Stimulated activated CD4-positive, alpha-beta T cell treated with anti-CD3 and anti-CD28 coated beads, Interleukin-15, amount 100 ng/mL, for 48 hours (primary cell): ENCODE results near the gene AOAH.

ENCODE experiments used
- DNase-seq, 2 donors: peaks; one replicate each; pipeline ENCODE4 v3.0.0-alpha.2; 2020; ENCODE audit warnings: low read depth in 2 of 2

AOAH gene

DNA sequence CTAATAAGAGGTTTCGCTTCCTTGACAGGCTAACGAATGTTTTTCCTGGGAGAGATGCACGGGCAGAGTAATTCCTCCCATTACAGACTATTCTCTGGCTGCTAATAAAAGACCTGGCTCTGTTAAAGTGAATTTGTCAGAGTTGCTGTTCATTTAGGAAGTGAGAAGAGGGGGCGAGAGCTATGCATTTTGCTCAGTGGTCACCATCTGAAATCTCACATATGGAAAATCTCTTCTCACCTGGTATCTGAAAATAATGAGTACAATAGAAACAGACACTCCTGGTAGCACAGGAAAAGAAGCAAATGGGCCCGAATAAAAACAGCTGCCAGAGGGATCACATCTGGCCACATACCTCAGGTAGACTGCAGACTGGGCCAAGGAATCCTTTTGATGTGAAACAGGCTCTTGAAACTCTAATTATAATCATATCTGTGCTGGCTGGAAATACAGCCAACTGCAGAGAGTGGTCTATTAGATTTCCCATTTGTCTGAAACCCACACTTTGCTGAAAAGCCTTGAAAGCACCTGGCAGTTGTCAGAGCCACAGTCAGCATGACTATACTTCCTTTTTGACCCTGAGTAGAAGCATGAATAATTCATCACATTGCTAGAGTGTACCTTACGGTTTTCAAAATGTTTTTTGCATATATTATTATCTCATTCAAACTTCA is 33.6 kb downstream of the AOAH start:
- DNase-seq: no peak

DNA sequence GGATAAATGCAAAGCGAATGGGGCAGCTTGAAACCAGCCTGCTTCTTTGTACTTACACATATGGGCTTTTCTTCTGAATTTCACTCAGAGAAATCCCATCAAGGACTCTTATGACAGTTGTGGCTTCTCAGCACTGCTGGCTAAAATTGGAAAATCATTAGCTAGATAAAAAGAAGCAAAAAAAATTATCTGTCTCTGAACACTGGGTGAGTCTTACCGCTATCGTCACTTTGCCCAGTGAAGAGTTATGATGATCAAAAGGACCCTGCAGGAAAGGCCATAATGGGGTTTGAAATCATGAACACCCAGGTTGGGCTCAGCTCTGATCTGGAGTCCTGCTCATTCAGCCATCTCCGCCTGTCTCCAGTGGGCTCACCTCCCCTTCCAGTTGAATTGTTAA is 34.3 kb downstream of the AOAH start:
- no peak for DNase-seq

DNA sequence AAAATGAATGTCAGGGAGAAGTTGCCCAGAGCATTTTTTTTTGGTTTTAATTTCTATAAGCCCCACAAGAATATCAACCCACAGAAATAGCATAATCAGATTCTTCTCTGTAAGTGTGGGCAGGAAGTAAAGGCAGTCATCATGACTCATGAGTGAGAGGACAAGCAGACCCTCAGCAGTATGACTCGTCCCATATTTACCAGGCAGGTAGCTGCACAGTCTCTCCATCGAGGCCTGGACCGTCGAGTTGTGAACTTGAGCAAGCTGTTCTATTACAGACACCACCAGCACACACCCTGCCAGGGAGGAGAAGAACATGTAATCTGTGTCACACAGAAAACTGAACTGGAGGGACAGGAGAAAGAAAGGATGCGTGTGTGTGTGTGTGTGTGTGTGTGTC is 37.8 kb downstream of the AOAH start:
- DNase-seq: peak; percentile 35 to 53

DNA sequence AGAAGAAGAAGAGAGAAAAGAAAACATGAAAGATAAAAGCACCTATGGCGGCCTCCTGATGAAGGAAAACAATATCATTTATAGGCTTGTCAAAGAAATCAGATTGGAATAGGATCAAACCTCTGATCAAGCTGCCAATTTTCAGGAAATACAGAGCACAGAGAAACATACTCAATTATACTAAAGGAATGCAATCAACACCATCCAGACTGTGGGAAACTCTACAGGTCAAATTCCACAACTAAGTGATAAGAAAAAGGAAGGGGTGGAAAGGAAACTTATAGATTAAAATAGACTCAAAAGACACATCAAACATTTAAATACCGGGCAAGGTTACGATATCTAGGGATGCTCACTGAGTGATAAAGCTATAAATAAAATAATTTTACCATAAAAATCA is 39.3 kb downstream of the AOAH start:
- DNase-seq: no peak

DNA sequence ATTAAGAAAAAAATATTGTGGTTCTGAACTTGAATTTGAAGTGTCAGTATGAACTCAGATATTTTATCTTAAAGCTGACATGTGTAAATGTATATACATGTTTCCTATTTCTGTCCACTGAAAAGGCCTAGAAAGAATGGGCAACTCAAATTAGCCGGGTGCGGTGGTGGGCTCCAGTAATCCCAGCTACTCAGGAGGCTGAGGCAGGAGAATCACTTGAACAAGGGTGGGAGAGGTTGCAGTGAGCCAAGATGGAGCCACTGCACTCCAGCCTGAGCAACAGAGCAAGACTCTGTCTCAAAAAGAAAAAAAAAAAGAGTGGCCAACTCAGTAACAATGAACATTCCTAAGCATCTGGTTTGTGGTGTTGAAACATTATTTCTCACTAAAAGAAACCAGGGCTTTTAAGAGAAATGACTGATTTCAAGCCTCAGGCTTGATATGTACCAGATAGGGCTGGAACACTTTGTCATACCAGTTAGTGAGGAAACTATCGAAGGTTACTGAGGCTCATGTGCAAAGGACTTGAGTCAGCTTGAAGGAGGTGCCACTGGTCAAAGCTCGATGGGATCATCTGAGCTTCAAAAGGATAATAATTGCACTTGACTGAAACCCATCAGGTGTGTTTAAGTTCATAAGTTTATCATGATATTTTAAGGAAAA is 40.5 kb downstream of the AOAH start:
- DNase-seq: no peak

DNA sequence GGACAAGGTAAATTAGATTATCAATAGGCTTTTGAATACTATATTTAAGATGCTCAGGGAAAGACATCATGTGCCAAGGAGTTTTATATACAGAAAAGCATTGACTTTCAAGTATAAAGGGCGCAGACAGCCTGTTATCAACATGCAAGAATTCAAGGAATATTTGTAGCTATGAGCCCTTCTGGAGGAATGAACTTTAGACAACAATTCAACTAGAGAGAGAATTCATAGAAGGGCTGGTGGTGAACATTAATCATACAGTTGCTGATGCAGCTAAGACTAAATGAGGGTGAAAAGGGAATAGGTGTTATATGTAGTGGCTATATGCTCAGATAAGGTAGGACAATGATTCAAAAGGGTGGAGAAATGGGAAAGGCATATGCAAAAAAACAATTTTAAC is 41.2 kb downstream of the AOAH start:
- DNase-seq: no peak

DNA sequence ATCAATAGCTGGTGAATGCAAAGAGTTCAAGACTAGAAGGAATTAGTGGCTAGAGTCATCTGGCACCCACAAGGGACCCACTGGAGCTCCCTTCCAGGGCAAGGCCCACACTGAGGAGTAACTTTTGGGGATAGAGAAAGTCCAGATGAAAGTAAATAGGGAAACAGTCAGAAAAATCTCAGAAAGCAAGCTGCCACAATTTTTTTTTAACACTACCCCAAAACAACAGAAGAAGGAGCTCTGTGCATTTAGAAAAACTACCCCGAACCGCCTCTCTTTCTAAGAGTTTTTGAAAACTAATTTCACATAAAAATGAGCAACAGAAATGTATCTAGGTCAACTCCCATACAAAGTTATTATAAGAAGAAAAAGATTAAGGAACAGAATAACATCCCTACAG is 42.2 kb downstream of the AOAH start:
- DNase-seq: no peak

DNA sequence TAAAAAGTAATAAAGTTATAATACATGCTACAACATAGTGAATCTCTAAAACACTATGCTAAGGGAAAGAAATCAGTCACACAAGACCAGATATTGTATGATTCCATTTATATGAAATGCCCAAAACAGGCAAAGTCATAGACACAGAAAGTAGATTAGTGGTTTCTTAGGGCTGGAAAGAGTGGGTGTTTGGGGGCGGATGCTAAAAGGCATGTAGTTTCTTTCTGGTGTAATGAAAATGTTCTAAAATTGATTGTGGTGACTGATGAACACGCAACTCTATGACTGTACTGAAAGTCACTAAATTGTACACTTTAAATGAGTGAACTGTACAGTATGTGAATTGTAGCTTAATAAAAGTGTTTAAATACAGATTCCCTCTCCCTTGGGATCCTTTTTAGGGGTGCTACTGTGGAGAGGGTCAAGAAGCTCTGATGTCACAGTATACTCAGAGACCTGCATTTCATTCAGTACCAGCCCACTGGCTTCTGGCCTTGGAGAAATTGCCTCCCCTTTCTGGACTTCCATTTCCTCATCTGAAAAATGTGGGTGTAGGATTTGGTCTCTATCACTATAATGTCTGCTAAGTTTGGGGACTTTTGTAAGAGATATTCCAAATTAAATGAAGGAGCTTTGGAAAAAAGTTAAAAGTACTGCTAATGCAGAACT is 46.4 kb downstream of the AOAH start:
- DNase-seq: peak; percentile 60 to 70

DNA sequence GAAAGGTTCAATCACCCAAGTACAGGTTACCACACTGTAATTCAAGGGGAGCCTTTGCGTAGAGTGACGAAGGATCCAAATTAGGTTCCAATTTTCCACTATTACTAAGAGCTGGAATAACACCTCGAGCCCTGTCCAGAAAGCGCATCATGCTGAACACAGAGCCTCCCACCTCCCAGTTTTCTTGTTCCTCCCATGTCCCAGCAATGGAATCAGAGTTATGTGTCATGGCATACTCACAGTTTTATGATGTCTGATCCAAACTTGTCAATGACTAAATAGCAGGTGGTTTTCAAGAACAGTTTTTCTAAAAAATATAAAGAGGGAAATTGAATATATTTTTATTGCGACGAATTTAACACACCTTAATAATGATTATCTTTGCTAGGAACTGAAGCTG is 50.6 kb downstream of the AOAH start:
- no peak for DNase-seq

DNA sequence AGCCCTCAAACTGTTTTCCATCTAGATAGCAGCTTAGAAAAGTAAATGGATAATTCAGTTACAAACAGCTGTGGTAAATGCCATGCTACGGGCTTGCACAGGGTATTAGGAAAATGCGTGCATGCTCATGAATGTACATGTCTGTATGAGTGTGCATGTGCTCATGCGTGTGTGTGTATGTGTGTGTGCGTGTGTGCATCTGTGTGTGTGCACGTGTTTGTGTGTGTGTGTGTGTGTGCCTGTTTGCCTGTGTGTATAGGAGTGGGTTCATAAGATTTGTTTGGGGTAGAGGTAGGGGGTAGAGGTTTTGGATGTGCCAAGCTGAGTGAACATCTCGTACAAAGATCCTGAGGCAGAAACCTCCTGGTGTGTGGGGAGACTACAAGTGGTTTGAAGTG is 52.9 kb downstream of the AOAH start:
- DNase-seq: no peak

DNA sequence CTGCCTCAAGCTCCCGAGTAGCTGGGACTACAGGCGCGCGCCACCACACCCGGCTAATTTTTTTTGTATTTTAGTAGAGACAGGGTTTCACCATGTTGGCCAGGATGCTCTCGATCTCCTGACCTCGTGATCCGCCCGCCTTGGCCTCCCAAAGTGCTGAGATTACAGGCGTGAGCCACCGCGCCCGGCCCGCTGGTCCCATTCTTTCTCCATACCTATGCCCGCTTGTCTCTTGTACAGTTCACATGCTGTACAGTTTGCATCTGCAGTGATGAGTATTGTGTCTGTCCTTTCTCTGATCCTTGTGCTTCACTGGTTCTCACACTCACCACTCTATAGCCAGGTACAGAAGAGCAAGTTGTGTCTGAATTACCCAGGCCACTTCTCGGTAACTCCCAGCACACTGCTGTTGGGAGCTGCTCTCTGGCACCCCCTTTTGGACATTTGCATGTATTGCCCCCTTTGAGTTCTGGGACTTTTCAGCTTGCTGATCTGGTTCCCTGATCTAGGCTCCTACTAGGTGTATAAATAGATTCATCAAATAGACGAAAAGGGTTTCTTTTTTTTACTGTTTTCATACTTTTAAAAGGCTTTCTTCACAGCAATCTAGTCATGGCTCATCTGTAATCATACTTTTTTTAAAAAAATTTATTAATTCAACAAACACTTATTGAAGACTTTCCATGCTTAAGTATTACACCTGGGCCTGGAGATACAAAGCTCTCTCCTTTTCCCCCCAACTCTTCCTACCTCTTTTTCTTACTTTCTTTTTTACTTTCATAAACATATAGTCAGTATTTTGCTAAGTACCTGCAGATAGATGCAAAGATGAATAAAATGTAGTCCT is 53.5 kb downstream of the AOAH start:
- DNase-seq: peak; percentile 45 to 51

DNA sequence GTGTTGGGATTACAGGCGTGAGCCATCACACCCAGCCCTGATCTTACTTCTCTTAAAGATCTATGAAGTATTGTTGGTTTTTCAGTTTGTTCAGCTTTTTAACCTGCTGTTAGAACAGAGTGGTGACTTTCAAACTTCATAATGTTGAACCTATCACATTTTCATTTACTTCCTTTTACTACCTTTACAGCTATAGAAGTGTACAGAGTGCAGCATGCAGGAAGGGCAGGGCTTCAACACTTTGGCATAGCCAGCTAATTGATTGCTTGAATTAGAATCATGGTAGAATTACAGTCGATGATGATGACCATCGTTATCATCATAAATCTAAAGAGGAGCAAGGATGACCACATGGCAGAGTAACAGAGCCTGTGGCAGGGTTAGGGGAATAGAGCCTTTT is 55.5 kb downstream of the AOAH start:
- DNase-seq: no peak

DNA sequence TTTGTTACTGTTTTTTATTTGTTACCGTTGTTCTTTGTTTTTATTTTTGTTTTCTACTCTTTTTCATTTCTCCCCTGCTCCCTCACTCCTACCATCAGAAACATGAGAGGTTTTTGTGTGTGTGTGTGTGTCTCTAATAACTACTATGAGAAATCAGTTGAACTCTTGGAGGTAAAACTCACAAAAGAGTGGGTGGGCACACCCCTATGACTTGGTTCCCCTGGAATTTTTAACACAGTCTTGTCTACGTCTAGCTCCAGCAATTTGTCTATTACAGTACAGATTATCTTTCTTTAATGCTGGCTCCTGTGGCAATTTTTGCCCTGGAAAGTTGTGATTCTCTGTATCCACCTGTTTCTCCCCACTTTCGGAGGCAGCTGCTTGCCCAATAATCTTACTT is 56.2 kb downstream of the AOAH start:
- DNase-seq: no peak

DNA sequence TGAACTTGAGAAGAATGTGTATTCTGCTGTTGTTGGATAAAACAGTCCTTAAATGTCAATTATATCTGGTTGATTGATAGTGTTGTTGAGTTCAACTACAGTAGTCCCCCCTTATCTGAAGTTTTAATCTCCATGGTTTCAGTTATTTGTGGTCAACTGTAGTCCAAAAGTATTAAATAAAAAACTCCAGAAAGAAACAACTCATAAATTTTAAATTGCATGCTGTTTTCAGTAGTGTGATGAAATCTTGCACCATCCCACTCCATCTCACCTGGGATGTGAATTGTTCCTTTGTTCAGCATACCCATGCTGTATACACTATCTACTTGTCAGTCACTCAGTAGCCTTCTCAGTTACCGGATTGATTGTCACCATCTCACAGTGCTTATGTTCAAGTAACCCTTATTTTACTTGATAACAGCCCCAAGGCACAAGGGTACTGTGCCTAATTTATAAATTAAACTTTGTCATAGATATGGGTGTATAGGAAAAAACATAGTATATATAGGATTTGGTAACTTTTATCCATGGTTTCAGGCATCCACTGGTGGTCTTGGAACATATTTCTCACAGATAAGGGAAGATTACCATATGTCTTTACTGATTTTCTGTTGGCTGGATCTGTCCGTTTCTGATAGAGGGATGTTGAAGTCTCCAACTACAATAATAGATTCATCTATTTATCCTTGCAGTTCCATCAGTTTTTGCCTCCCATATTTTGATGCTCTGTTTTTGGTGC is 57.1 kb downstream of the AOAH start:
- DNase-seq: no peak

DNA sequence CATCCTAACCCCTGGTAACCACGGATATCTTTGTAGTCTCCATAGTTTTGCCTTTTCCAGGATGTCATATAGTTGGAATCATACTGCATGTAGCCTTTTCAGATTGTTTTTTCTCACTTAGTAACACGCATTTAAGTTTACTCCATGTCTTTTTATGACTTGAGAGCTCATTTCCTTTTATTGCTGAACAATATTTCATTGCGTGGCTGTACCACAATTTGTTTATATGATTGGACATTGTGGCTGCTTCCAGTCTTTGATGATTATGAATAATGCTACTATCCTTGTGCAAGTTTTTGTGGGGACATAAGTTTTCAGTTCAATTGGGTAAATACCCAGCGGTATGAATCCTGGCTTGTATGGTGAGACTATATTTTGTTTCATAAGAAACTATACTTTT is 60.8 kb downstream of the AOAH start:
- no peak for DNase-seq

DNA sequence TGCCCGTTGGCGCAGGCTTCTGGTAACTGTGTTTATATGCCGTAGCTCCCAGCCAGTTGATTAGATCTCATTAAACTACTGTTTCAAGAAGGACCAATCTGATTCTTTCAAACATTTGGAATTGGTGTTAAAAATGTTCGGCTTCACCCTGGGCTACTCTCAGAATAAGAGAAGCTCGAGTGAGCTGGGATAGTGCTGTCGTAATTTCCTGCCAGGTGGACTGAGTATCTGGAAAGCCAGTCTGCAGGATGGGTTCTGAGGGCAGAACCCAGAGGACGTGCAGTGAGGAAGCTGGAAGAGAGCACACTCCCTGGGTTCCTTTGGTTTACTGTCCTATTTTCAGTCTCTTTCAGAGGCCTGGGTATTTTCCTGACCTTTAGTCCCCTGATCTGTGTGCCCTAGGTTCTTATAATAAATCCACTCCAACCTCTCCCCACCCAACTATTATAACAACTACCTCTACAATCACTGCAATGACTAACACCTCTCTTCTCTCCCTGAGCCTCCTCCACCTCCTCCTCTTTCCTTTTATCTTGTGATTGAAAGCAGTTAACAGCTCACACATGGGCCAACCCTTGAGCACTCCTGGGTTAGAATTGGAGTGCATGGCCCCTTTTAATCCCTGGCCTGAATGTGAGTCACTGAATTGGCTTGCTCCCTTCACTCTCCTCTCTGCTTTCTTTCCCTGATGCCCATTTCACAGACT is 63.0 kb downstream of the AOAH start:
- no peak for DNase-seq

DNA sequence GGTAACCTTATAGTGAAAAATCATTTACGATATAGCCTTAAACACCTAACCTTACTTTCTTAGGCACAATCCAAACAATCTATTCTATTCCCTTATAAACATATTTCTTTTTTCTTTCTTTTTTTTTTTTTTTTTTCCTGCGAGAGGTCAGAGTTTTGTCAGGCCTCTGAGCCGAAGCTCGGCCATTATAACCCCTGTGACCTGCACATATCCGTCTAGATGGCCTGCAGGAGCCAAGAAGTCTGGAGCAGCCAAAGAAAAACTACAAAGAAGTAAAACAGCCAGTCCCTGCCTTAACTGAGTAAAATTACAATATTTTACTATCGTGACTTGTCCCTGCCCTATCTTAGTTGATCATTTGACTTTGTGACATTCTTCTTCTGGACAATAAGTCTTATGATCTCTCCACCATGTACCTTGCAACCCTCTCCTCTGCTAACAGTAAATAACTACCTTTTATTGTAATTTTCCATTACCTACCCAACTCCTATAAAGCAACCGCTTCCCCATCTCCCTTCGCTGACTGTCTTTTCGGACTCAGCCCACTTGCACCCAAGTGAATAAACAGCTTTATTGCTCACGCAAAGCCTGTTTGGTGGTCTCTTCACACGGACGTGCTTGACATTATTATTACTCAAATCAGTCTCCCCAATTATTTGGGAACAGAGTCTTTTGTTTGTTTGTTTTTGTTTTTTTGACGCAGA is 64.5 kb downstream of the AOAH start:
- no peak for DNase-seq

DNA sequence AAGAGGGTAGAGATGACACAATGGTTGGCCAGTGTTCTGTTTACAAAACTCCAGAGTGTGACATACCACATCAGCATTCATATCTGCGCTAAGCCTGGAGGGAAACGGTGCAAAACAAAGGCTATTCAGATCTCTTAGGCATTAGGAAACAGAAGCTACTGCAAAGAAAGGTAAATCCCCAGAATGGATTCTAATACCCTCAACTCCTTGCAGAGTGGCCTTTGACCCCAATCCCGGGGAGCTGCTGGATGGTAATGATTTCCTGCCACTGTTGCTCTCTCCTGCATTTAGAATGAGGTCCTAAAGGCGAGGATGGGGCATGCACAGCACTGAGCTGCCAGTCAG is 65.2 kb downstream of the AOAH start:
- no peak for DNase-seq

DNA sequence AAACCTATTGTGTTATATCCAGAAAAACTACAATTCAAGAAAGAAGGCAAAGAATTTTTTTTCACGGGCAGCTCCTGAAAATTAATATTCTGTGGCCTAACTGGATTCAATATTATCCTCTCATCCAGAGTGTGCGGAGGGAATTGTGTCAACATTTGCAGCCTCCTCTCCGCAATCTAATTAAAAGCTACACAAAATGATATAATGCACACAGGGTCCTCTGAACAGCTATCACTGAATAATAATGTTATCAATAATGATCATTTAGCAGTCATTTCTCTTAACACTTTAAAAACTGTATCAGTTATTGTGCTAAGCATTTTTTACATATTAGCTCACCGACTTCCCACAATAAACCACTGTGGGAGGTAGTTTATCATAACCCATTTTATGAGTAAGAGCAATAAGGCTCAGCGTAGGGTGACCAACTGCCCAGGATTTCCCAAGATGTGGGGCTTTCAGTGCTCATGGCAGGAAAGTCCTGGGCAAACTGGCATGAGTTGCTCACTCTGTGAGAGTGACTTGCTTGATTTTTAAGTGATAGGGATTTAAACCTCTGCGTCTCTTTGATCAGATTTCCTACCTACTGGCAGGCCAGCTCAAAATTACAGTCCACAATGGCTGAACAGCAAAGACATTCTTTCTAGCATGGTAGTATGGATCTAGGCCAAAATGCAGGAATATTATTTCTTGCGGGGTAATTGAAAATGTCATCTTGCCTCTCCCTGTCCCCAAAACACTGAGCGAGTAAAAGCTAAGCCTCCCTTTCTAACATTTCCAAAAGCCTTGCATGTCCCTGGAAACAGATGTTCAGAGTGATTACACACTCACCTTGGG is 65.7 kb downstream of the AOAH start:
- no peak for DNase-seq
